ENCODE measurements around the gene ADAD1. TPM values are rescaled to one million over a fixed set of nuclear protein-coding genes. Genes with fewer than 3 reads are reported as not detected.

Gene ADAD1
- total RNA-seq, 1 donor from 2014 or later = not detected

- no peaks in the 10 kb centered on the region for H3K27me3 Mint-ChIP-seq (ENCODE audit: low read depth)
- no peak for TF ChIP-seq CTCF (IDR thresholded peaks at IDR 0.05; ENCODE audit: unreplicated experiment)
- no peaks in the 10 kb centered on the region for H3K36me3 Mint-ChIP-seq
- H3K4me3 Mint-ChIP-seq = no peak overlapping the region
- no peaks in the 10 kb centered on the region for H3K4me1 Mint-ChIP-seq
- H3K27ac Mint-ChIP-seq = no peak overlapping the region
- no peak for DNase-seq (ENCODE audit: low spot score in 2 of 2, unreplicated experiment in 2 of 2)
- H3K9me3 Mint-ChIP-seq = no peaks in the 10 kb centered on the region
Observed at GRCh38 chr4:122453384-122453995, 74.7 kb downstream of the ADAD1 start.

GRCh38 chr4:122456231-122457116 is 77.7 kb downstream of the ADAD1 start, which contains the start of gene IL2:
Gene IL2, minus strand, starts transcription at chr4:122456725. Its CDS starts 285 bp downstream, at chr4:122456440.
- Mint-ChIP-seq H3K27me3 (ENCODE audit: low read depth) (no peaks in the 10 kb centered on the region), H3K9me3 (no peaks in the 10 kb centered on the region), H3K27ac (no peak within 1 kb of the TSS), H3K4me1 (no peaks in the 10 kb centered on the region), H3K36me3 (no peaks in the 10 kb centered on the region), H3K4me3 (no peak within 1 kb of the TSS)
- no peak for TF ChIP-seq CTCF (IDR thresholded peaks at IDR 0.05; ENCODE audit: unreplicated experiment)
- no peak for DNase-seq (ENCODE audit: low spot score in 2 of 2, unreplicated experiment in 2 of 2)

- Mint-ChIP-seq H3K4me1 (no peaks in the 10 kb centered on the region), H3K27me3 (ENCODE audit: low read depth) (no peaks in the 10 kb centered on the region), H3K4me3 (no peak overlapping the region), H3K27ac (no peak overlapping the region), H3K36me3 (no peaks in the 10 kb centered on the region), H3K9me3 (peaks cover 8% of the 10 kb centered on the region)
- no peak for TF ChIP-seq CTCF (IDR thresholded peaks at IDR 0.05; ENCODE audit: unreplicated experiment)
- DNase-seq (ENCODE audit: low spot score in 2 of 2, unreplicated experiment in 2 of 2) = no peak
Observed at GRCh38 chr4:122458625-122459024, 79.8 kb downstream of the ADAD1 start.

GRCh38 chr4:122469457-122469856 is 90.6 kb downstream of the ADAD1 start:
- no peak overlapping the region for H3K4me3 Mint-ChIP-seq
- no peaks in the 10 kb centered on the region for H3K27me3 Mint-ChIP-seq (ENCODE audit: low read depth)
- no peak for TF ChIP-seq CTCF (IDR thresholded peaks at IDR 0.05; ENCODE audit: unreplicated experiment)
- H3K27ac Mint-ChIP-seq = no peak overlapping the region
- no peaks in the 10 kb centered on the region for H3K4me1 Mint-ChIP-seq
- H3K36me3 Mint-ChIP-seq = no peaks in the 10 kb centered on the region
- H3K9me3 Mint-ChIP-seq = peaks cover 52% of the 10 kb centered on the region
- no peak for DNase-seq (ENCODE audit: low spot score in 2 of 2, unreplicated experiment in 2 of 2)

GRCh38 chr4:122475233-122475632 is 96.4 kb downstream of the ADAD1 start:
- DNase-seq (ENCODE audit: low spot score in 2 of 2, unreplicated experiment in 2 of 2) = no peak
- no peak overlapping the region for H3K4me3 Mint-ChIP-seq
- H3K36me3 Mint-ChIP-seq = no peaks in the 10 kb centered on the region
- H3K27me3 Mint-ChIP-seq (ENCODE audit: low read depth) = no peaks in the 10 kb centered on the region
- no peak overlapping the region for H3K27ac Mint-ChIP-seq
- peaks cover 10% of the 10 kb centered on the region for H3K4me1 Mint-ChIP-seq
- no peak for TF ChIP-seq CTCF (IDR thresholded peaks at IDR 0.05; ENCODE audit: unreplicated experiment)
- peaks cover 27% of the 10 kb centered on the region for H3K9me3 Mint-ChIP-seq
